Measurements from ENCODE around the gene MYBPC2.
A peak's percentile ranks its signal among the peaks of the same experiment; 100 is the strongest.
"Not testable (repeated sequence)": the region's sequence is repeated elsewhere in the genome, so short reads cannot be mapped to it uniquely, and the experiment has no call there.

Gene MYBPC2

GRCh38 chr19:50461066-50461875, 28.6 kb downstream of the MYBPC2 start:
- peak; percentile 74 to 75 for DNase-seq

- no peak for DNase-seq
Measured at GRCh38 chr19:50462970-50463369, 30.3 kb downstream of the MYBPC2 start.

- no peak for DNase-seq
Measured at GRCh38 chr19:50464348-50464747, 31.7 kb downstream of the MYBPC2 start.

GRCh38 chr19:50465000-50465399, 32.3 kb downstream of the MYBPC2 start:
- DNase-seq, result no peak

GRCh38 chr19:50465986-50466705, 33.5 kb downstream of the MYBPC2 start:
- no peak for DNase-seq

GRCh38 chr19:50466706-50467039, 34.0 kb downstream of the MYBPC2 start:
- DNase-seq, result no peak

- no peak for DNase-seq
Measured at GRCh38 chr19:50467566-50467965, 34.9 kb downstream of the MYBPC2 start.

GRCh38 chr19:50468818-50469217, 36.1 kb downstream of the MYBPC2 start:
- no peak for DNase-seq

GRCh38 chr19:50473336-50473735, 40.6 kb downstream of the MYBPC2 start:
- not testable (repeated sequence) for DNase-seq

- DNase-seq, result no peak
Measured at GRCh38 chr19:50475101-50475568, 42.4 kb downstream of the MYBPC2 start.

- DNase-seq, result no peak
Measured at GRCh38 chr19:50475736-50476223, 43.1 kb downstream of the MYBPC2 start.

- DNase-seq, result peak; percentile 97
Measured at GRCh38 chr19:50476224-50476906, 43.7 kb downstream of the MYBPC2 start, which contains the start of the genes EMC10 and GARIN5A. Gene EMC10 (plus strand): TSS chr19:50476507. CDS start chr19:50476545, 38 bp downstream. Gene GARIN5A (minus strand): TSS chr19:50476848. CDS start chr19:50476388, 460 bp downstream.

- no peak for DNase-seq
Measured at GRCh38 chr19:50476907-50477238, 44.2 kb downstream of the MYBPC2 start.

- no peak for DNase-seq
Measured at GRCh38 chr19:50477751-50478515, 45.2 kb downstream of the MYBPC2 start.

GRCh38 chr19:50478901-50479715, 46.4 kb downstream of the MYBPC2 start:
- DNase-seq, result peak in 1 of 2 donors; percentile 18

GRCh38 chr19:50479761-50480251, 47.1 kb downstream of the MYBPC2 start:
- no peak for DNase-seq

GRCh38 chr19:50480281-50481111, 47.8 kb downstream of the MYBPC2 start:
- no peak for DNase-seq

GRCh38 chr19:50481351-50482149, 48.9 kb downstream of the MYBPC2 start:
- DNase-seq, result no peak

GRCh38 chr19:50482271-50482855, 49.7 kb downstream of the MYBPC2 start:
- DNase-seq, result no peak
